ENCODE data around the gene NT5DC1.

Gene NT5DC1

DNA sequence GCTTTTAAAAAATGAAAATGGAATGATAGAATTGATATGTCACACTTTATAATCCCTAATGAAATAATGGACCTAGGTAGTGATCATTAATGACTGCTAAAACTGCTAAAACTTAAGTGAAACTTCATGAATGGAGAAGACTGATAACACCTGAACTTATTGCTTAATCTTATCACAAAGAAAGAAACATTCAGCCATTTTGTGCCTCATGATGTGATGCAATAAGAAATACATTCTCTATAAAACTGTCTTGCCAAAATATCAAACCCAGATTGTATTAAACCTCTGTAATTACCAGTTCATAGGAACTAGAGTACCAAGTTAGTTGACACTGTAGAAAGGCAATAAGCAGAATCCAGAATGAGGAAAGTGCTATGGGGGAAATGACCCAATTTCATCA, 79.7 kb downstream of the NT5DC1 start:
- Histone ChIP-seq H3K9me3 (ENCODE audit: control insufficient read depth in 2 of 2, low read length in 2 of 2) (peaks cover 0 to 1% of the 10 kb centered on the region in 2 donors), H3K27me3 (ENCODE audit: control insufficient read depth in 2 of 2, insufficient read depth in 2 of 2, low read length in 2 of 2) (no peaks in the 10 kb centered on the region), H3K36me3 (ENCODE audit: control insufficient read depth in 2 of 2, insufficient read depth in 2 of 2, low read length in 2 of 2) (no peaks in the 10 kb centered on the region), H3K27ac (ENCODE audit: low read depth in 2 of 2, low read length in 2 of 2) (no peak overlapping the region), H3K4me3 (ENCODE audit: low read length in 2 of 2) (no peak overlapping the region), H3K4me1 (ENCODE audit: control insufficient read depth in 2 of 2, insufficient read depth in 2 of 2, low read length in 2 of 2) (no peaks in the 10 kb centered on the region), H3K9ac (ENCODE audit: low read depth in 1 of 2, low read length in 2 of 2) (no peak overlapping the region)

- no peaks in the 10 kb centered on the region for H3K4me1 ChIP-seq (ENCODE audit: control insufficient read depth in 2 of 2, insufficient read depth in 2 of 2, low read length in 2 of 2)
- no peaks in the 10 kb centered on the region for H3K9me3 ChIP-seq (ENCODE audit: control insufficient read depth in 2 of 2, low read length in 2 of 2)
- no peaks in the 10 kb centered on the region for H3K27me3 ChIP-seq (ENCODE audit: control insufficient read depth in 2 of 2, insufficient read depth in 2 of 2, low read length in 2 of 2)
- no peak overlapping the region for H3K4me3 ChIP-seq (ENCODE audit: low read length in 2 of 2)
- no peak overlapping the region for H3K9ac ChIP-seq (ENCODE audit: low read depth in 1 of 2, low read length in 2 of 2)
- no peak overlapping the region for H3K27ac ChIP-seq (ENCODE audit: low read depth in 2 of 2, low read length in 2 of 2)
- H3K36me3 ChIP-seq (ENCODE audit: control insufficient read depth in 2 of 2, insufficient read depth in 2 of 2, low read length in 2 of 2): no peaks in the 10 kb centered on the region
These were observed 88.8 kb downstream of the NT5DC1 start for GRCh38 chr6:116189472-116189871.

DNA sequence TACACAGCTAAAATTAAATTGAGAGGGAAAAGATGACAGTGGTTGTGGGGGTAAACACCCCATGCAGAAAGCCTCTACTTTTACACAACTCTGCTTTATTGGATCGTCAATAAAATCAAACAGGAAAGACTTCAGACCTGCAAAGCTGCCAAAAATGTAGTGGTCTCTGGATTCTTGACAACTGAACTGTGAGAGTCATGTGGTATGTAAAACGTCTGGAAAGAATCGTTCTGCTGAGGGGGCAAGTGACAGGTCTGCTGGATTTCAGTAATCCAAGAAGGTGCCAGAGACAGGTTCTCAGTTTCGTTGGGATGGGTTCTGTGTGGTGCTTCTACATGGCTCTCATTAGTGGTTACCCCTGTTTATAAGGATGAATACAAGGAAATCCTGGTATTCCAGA, 89.9 kb downstream of the NT5DC1 start:
- Histone ChIP-seq H3K27ac (ENCODE audit: low read depth in 2 of 2, low read length in 2 of 2) (no peak overlapping the region), H3K36me3 (ENCODE audit: control insufficient read depth in 2 of 2, insufficient read depth in 2 of 2, low read length in 2 of 2) (no peaks in the 10 kb centered on the region), H3K9me3 (ENCODE audit: control insufficient read depth in 2 of 2, low read length in 2 of 2) (no peaks in the 10 kb centered on the region), H3K4me3 (ENCODE audit: low read length in 2 of 2) (no peak overlapping the region), H3K4me1 (ENCODE audit: control insufficient read depth in 2 of 2, insufficient read depth in 2 of 2, low read length in 2 of 2) (no peaks in the 10 kb centered on the region), H3K9ac (ENCODE audit: low read depth in 1 of 2, low read length in 2 of 2) (no peak overlapping the region), H3K27me3 (ENCODE audit: control insufficient read depth in 2 of 2, insufficient read depth in 2 of 2, low read length in 2 of 2) (no peaks in the 10 kb centered on the region)

- H3K9me3 ChIP-seq (ENCODE audit: control insufficient read depth in 2 of 2, low read length in 2 of 2): no peaks in the 10 kb centered on the region
- no peaks in the 10 kb centered on the region for H3K4me1 ChIP-seq (ENCODE audit: control insufficient read depth in 2 of 2, insufficient read depth in 2 of 2, low read length in 2 of 2)
- no peaks in the 10 kb centered on the region for H3K36me3 ChIP-seq (ENCODE audit: control insufficient read depth in 2 of 2, insufficient read depth in 2 of 2, low read length in 2 of 2)
- no peaks in the 10 kb centered on the region for H3K27me3 ChIP-seq (ENCODE audit: control insufficient read depth in 2 of 2, insufficient read depth in 2 of 2, low read length in 2 of 2)
- H3K9ac ChIP-seq (ENCODE audit: low read depth in 1 of 2, low read length in 2 of 2): no peak overlapping the region
- H3K4me3 ChIP-seq (ENCODE audit: low read length in 2 of 2): no peak overlapping the region
- no peak overlapping the region for H3K27ac ChIP-seq (ENCODE audit: low read depth in 2 of 2, low read length in 2 of 2)
These were observed 91.2 kb downstream of the NT5DC1 start for GRCh38 chr6:116191881-116192280.

DNA sequence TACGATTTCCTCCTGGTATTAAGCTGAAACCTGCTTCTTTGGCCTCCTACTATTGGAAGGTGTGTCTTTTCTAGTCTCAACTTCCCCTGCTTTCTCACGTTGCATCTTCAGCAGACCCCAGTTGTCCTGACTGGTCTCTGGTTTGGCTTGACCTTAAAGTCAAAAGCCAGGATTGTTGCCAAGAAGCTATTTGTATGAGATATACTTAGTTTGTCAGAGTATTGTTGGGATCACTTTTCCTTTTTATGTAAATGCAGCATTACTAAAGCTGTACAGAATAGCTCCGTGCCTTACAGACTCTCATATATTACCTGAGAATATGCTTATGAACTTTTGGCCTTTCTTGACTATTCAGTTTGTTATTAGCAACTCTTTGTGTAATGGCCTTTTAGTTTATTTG, 92.1 kb downstream of the NT5DC1 start:
- Histone ChIP-seq H3K27me3 (ENCODE audit: control insufficient read depth in 2 of 2, insufficient read depth in 2 of 2, low read length in 2 of 2) (no peaks in the 10 kb centered on the region), H3K4me1 (ENCODE audit: control insufficient read depth in 2 of 2, insufficient read depth in 2 of 2, low read length in 2 of 2) (no peaks in the 10 kb centered on the region), H3K27ac (ENCODE audit: low read depth in 2 of 2, low read length in 2 of 2) (no peak overlapping the region), H3K4me3 (ENCODE audit: low read length in 2 of 2) (no peak overlapping the region), H3K9ac (ENCODE audit: low read depth in 1 of 2, low read length in 2 of 2) (no peak overlapping the region), H3K9me3 (ENCODE audit: control insufficient read depth in 2 of 2, low read length in 2 of 2) (no peaks in the 10 kb centered on the region), H3K36me3 (ENCODE audit: control insufficient read depth in 2 of 2, insufficient read depth in 2 of 2, low read length in 2 of 2) (no peaks in the 10 kb centered on the region)

GRCh38 chr6:116196841-116197240, 96.2 kb downstream of the NT5DC1 start:
- no peaks in the 10 kb centered on the region for H3K4me1 ChIP-seq (ENCODE audit: control insufficient read depth in 2 of 2, insufficient read depth in 2 of 2, low read length in 2 of 2)
- H3K27ac ChIP-seq (ENCODE audit: low read depth in 2 of 2, low read length in 2 of 2): no peak overlapping the region
- H3K4me3 ChIP-seq (ENCODE audit: low read length in 2 of 2): no peak overlapping the region
- H3K9me3 ChIP-seq (ENCODE audit: control insufficient read depth in 2 of 2, low read length in 2 of 2): no peaks in the 10 kb centered on the region
- no peaks in the 10 kb centered on the region for H3K36me3 ChIP-seq (ENCODE audit: control insufficient read depth in 2 of 2, insufficient read depth in 2 of 2, low read length in 2 of 2)
- no peak overlapping the region for H3K9ac ChIP-seq (ENCODE audit: low read depth in 1 of 2, low read length in 2 of 2)
- no peaks in the 10 kb centered on the region for H3K27me3 ChIP-seq (ENCODE audit: control insufficient read depth in 2 of 2, insufficient read depth in 2 of 2, low read length in 2 of 2)

DNA sequence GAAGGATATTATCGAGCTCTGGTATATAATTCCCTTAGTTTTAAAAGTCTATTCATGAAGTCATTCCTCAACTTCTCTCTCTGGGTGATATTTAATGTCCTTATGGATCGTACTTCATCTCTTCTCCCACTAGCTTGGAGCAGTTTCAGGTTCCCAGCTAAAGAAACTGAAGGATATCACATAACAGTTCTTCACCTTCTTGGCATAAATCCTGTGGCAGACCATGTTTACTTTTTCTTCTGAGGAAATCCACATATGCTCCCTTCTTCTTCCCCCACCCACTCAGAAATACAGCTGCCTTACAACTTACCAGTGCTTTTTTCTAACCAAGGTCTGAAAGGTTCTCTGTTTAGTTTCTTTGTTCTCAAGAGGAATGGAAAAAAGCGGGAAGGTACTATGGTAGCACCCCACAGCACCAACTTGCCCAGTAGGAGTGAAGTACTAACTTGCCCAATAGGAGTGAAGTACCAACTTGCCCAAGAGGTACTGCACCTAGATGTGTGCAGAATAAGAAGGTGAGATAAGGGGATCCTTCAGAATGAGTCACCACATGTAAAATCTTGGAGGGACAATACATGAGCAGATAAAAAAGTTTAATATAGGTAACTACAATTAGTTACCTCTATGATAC, 100.1 kb downstream of the NT5DC1 start:
- no peaks in the 10 kb centered on the region for H3K9me3 ChIP-seq (ENCODE audit: control insufficient read depth in 2 of 2, low read length in 2 of 2)
- no peaks in the 10 kb centered on the region for H3K36me3 ChIP-seq (ENCODE audit: control insufficient read depth in 2 of 2, insufficient read depth in 2 of 2, low read length in 2 of 2)
- no peak overlapping the region for H3K4me3 ChIP-seq (ENCODE audit: low read length in 2 of 2)
- no peaks in the 10 kb centered on the region for H3K27me3 ChIP-seq (ENCODE audit: control insufficient read depth in 2 of 2, insufficient read depth in 2 of 2, low read length in 2 of 2)
- no peak overlapping the region for H3K9ac ChIP-seq (ENCODE audit: low read depth in 1 of 2, low read length in 2 of 2)
- H3K4me1 ChIP-seq (ENCODE audit: control insufficient read depth in 2 of 2, insufficient read depth in 2 of 2, low read length in 2 of 2): no peaks in the 10 kb centered on the region
- H3K27ac ChIP-seq (ENCODE audit: low read depth in 2 of 2, low read length in 2 of 2): no peak overlapping the region

- Histone ChIP-seq H3K9ac (ENCODE audit: low read depth in 1 of 2, low read length in 2 of 2) (no peak overlapping the region), H3K4me3 (ENCODE audit: low read length in 2 of 2) (no peak overlapping the region), H3K36me3 (ENCODE audit: control insufficient read depth in 2 of 2, insufficient read depth in 2 of 2, low read length in 2 of 2) (no peaks in the 10 kb centered on the region), H3K27me3 (ENCODE audit: control insufficient read depth in 2 of 2, insufficient read depth in 2 of 2, low read length in 2 of 2) (no peaks in the 10 kb centered on the region), H3K4me1 (ENCODE audit: control insufficient read depth in 2 of 2, insufficient read depth in 2 of 2, low read length in 2 of 2) (no peaks in the 10 kb centered on the region), H3K27ac (ENCODE audit: low read depth in 2 of 2, low read length in 2 of 2) (no peak overlapping the region), H3K9me3 (ENCODE audit: control insufficient read depth in 2 of 2, low read length in 2 of 2) (no peaks in the 10 kb centered on the region)
These were observed 100.9 kb downstream of the NT5DC1 start for GRCh38 chr6:116201538-116201937.

DNA sequence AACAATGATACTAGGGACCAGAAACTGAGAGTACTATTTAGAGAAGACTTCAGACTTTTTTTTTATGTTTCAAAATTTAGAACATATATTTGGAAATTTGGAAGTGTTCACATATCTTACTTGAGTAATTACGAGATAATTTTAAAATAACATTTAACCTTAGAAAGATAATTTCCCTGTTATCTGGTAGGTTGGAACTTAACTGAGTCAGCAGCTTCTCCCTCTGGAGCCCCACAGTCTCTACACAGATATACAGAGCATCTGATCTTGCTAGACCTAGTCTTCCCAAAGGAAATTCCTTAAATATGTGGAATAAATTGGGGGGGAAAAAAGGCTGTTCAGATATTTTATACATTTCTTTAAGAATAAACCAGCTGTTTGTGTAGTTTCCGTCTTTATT, 104.6 kb downstream of the NT5DC1 start:
- no peaks in the 10 kb centered on the region for H3K27me3 ChIP-seq (ENCODE audit: control insufficient read depth in 2 of 2, insufficient read depth in 2 of 2, low read length in 2 of 2)
- no peak overlapping the region for H3K27ac ChIP-seq (ENCODE audit: low read depth in 2 of 2, low read length in 2 of 2)
- H3K36me3 ChIP-seq (ENCODE audit: control insufficient read depth in 2 of 2, insufficient read depth in 2 of 2, low read length in 2 of 2): no peaks in the 10 kb centered on the region
- H3K9ac ChIP-seq (ENCODE audit: low read depth in 1 of 2, low read length in 2 of 2): no peak overlapping the region
- no peaks in the 10 kb centered on the region for H3K9me3 ChIP-seq (ENCODE audit: control insufficient read depth in 2 of 2, low read length in 2 of 2)
- H3K4me3 ChIP-seq (ENCODE audit: low read length in 2 of 2): no peak overlapping the region
- H3K4me1 ChIP-seq (ENCODE audit: control insufficient read depth in 2 of 2, insufficient read depth in 2 of 2, low read length in 2 of 2): no peaks in the 10 kb centered on the region

GRCh38 chr6:116206231-116206903, 105.7 kb downstream of the NT5DC1 start:
- no peak overlapping the region for H3K9ac ChIP-seq (ENCODE audit: low read depth in 1 of 2, low read length in 2 of 2)
- no peaks in the 10 kb centered on the region for H3K9me3 ChIP-seq (ENCODE audit: control insufficient read depth in 2 of 2, low read length in 2 of 2)
- H3K4me1 ChIP-seq (ENCODE audit: control insufficient read depth in 2 of 2, insufficient read depth in 2 of 2, low read length in 2 of 2): no peaks in the 10 kb centered on the region
- no peak overlapping the region for H3K27ac ChIP-seq (ENCODE audit: low read depth in 2 of 2, low read length in 2 of 2)
- H3K36me3 ChIP-seq (ENCODE audit: control insufficient read depth in 2 of 2, insufficient read depth in 2 of 2, low read length in 2 of 2): no peaks in the 10 kb centered on the region
- H3K4me3 ChIP-seq (ENCODE audit: low read length in 2 of 2): no peak overlapping the region
- no peaks in the 10 kb centered on the region for H3K27me3 ChIP-seq (ENCODE audit: control insufficient read depth in 2 of 2, insufficient read depth in 2 of 2, low read length in 2 of 2)

All from mucosa of rectum (tissue), 2 donors.